ENCODE measurements around the gene GALNT14.

DNA sequence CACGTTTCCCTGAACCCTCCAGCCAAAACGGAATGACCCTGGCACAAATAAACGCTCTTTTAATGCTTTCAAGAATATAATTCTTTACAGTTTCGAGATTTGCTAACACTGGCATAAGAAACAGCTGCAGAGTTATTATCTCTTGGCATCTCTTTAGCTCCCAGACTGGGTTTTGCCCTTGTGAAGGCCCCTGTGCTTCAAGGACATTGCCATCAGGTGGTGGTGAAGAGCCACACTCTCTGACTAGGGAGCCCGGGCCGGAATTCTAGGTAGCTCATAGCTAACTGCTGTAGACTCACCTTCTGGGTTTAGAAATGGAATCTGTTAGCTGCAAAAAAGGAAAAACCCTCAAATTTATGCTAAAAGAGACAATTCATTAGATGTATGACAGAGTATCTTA is 13.3 kb upstream of the GALNT14 start:
- TF ChIP-seq, protein P1, sequence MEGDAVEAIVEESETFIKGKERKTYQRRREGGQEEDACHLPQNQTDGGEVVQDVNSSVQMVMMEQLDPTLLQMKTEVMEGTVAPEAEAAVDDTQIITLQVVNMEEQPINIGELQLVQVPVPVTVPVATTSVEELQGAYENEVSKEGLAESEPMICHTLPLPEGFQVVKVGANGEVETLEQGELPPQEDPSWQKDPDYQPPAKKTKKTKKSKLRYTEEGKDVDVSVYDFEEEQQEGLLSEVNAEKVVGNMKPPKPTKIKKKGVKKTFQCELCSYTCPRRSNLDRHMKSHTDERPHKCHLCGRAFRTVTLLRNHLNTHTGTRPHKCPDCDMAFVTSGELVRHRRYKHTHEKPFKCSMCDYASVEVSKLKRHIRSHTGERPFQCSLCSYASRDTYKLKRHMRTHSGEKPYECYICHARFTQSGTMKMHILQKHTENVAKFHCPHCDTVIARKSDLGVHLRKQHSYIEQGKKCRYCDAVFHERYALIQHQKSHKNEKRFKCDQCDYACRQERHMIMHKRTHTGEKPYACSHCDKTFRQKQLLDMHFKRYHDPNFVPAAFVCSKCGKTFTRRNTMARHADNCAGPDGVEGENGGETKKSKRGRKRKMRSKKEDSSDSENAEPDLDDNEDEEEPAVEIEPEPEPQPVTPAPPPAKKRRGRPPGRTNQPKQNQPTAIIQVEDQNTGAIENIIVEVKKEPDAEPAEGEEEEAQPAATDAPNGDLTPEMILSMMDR (conservative IDR thresholded peaks at IDR 0.05; ENCODE audit: low read length), result no peak; the same call in 1 of the 2 replicates
- no peak for TF ChIP-seq EZH2phosphoT487 (IDR thresholded peaks at IDR 0.05; ENCODE audit: borderline replicate concordance)
